ENCODE data around the gene SLC4A5.

GRCh38 chr2:74225698-74226459, 117.3 kb downstream of the SLC4A5 start:
- no peak for TF ChIP-seq ZNF274 (IDR thresholded peaks at IDR 0.05; ENCODE audit: low read depth, low read length)
- no peak for TF ChIP-seq SUZ12 (IDR thresholded peaks at IDR 0.05; ENCODE audit: extremely low read depth, insufficient read depth, insufficient read length)
- no peak for TF ChIP-seq YY1 (IDR thresholded peaks at IDR 0.05; ENCODE audit: insufficient read depth, insufficient read length)

Measured in NT2/D1 (cell line).